HG03045 (cell line): ENCODE data around the gene COL18A1.

Experiments
- ATAC-seq: cut with Tn5 transposase; IDR thresholded peaks from one replicate; pipeline ENCODE4 v1.9.1; 2021; ENCODE audit warnings: mild to moderate bottlenecking, moderate library complexity; ENCODE audit not compliant: unreplicated experiment

Gene COL18A1

GRCh38 chr21:45396620-45396995 is 8.4 kb upstream of the COL18A1 start:
- ATAC-seq = no peak

GRCh38 chr21:45397381-45397780 is 7.6 kb upstream of the COL18A1 start:
- ATAC-seq = no peak

- ATAC-seq = no peak
These were observed 3.9 kb upstream of the COL18A1 start for GRCh38 chr21:45401054-45401518.

- ATAC-seq = no peak
These were observed 2.8 kb upstream of the COL18A1 start for GRCh38 chr21:45401916-45402900.

- no peak for ATAC-seq
These were observed 1.7 kb upstream of the COL18A1 start for GRCh38 chr21:45403133-45403824.

- ATAC-seq = no peak
These were observed 888 bp upstream of the COL18A1 start for GRCh38 chr21:45403825-45404729.

- ATAC-seq = no peak
These were observed 380 bp downstream of the COL18A1 start for GRCh38 chr21:45405271-45405818.

GRCh38 chr21:45405819-45406762 is 1.1 kb downstream of the COL18A1 start:
- no peak for ATAC-seq

GRCh38 chr21:45406801-45407628 is 2.0 kb downstream of the COL18A1 start:
- no peak for ATAC-seq

GRCh38 chr21:45407629-45408247 is 2.8 kb downstream of the COL18A1 start:
- no peak for ATAC-seq

GRCh38 chr21:45408271-45408791 is 3.4 kb downstream of the COL18A1 start:
- ATAC-seq = no peak

- no peak for ATAC-seq
These were observed 3.9 kb downstream of the COL18A1 start for GRCh38 chr21:45408801-45409261.

GRCh38 chr21:45409466-45410150 is 4.6 kb downstream of the COL18A1 start:
- no peak for ATAC-seq

GRCh38 chr21:45410151-45410864 is 5.3 kb downstream of the COL18A1 start:
- ATAC-seq = no peak

GRCh38 chr21:45410865-45411809 is 6.2 kb downstream of the COL18A1 start:
- no peak for ATAC-seq
